Cardiac muscle cell (in vitro differentiated cells and primary cell): ENCODE results near the gene TLR7. TPM values are rescaled to one million over a fixed set of nuclear protein-coding genes. Genes with fewer than 3 reads are reported as not detected.

Experiments used
- DNase-seq, 2 donors: peaks; one replicate each; pipeline versions ENCODE4 v3.0.0 to v3.0.0-alpha.2; 2010 to 2017; ENCODE audit warnings: low read depth in 1 of 2, low spot score in 1 of 2
- H3K27ac ChIP-seq: fragments of 200-600 bp; sonication (generic); 2 replicates; pipeline ENCODE4 v1.5.1; 2016
- H3K27me3 ChIP-seq: fragments of 200-600 bp; sonication (generic); 2 replicates; pipeline ENCODE4 v1.6.0; 2016; ENCODE audit warnings: control low read depth
- H3K36me3 ChIP-seq: fragments of 200-600 bp; sonication (generic); 2 replicates; pipeline ENCODE4 v1.5.1; 2016; ENCODE audit warnings: control low read depth
- H3K4me1 ChIP-seq: fragments of 200-600 bp; sonication (generic); 2 replicates; pipeline ENCODE4 v1.8.1; 2017; ENCODE audit warnings: low read depth, mild to moderate bottlenecking, mixed run types
- H3K4me3 ChIP-seq: fragments of 200-600 bp; sonication (generic); 2 replicates; pipeline ENCODE4 v1.5.1; 2016; ENCODE audit warnings: mild to moderate bottlenecking
- H3K9me3 ChIP-seq: fragments of 200-600 bp; sonication (generic); 2 replicates; pipeline ENCODE4 v1.5.1; 2017; ENCODE audit warnings: low read depth, mild to moderate bottlenecking, control low read depth
- polyA plus RNA-seq: library from polyadenylated mRNA; unstranded; fragments of >200 nt; fragmentation: Nextera tagmentation; extraction: Ambion mirVana; gene quantifications from 2 replicates; pipeline ENCODE4 v1.2.1, GENCODE V29; 2016
- total RNA-seq: library from RNA; depleted of rRNA; stranded (reverse); fragments of >200 nt; gene quantifications from 2 replicates; pipeline ENCODE4 v1.2.3, GENCODE V29; 2016
- TF ChIP-seq, protein P1 (sequence below): IDR thresholded peaks from 2 replicates; pipeline ENCODE4 v1.5.1; 2012; ENCODE audit warnings: low read depth, mild to moderate bottlenecking, low read length

Gene TLR7
- total RNA-seq (not detected in 2 replicates), polyA plus RNA-seq (not detected in 2 replicates)

DNA sequence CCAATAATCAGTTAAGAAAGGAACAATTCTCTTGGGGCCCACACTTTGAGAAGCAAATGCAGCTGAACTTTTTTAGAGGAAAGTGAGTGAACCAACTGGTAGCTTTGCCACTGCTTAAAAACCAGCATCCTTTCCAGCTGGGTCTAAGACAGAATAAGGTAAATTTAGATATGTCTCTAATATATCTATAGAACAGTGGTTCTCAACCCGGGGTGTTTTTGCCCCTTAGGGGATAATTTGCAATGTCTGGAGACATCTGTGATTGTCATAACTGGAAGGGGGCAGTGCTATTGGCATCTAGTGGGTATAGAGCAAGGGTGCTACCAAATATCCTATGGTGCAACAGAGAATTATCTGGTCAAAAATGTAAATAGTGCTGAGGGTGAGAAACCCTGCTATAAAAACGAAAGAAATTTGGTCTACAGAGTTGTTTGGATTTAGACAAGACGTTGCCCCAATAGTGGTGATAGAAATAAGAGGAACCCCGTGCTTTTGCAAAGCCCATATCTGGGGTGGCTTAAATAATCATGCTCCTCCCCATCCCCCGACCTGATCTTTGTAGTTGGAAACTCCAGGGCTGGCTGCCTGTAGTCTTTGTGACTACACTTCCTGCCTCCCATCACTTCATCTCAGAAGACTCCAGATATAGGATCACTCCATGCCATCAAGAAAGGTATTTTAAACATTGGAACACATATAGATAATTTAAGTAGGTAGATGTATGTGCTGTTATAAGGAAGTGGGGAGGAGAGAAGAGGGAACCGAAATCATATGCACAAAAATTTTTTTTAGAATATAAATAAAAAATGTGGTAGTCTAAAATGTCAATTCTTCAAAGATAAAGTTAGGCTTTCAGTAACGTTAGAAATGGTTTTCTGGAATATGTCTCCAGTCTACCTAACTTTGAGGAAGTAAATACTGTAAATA lies at the start of gene TLR7:
TLR7 (plus strand) TSS at position 622 of the 927 bp plus-strand sequence. CDS start 507 bp downstream, outside the sequence.
- Histone ChIP-seq H3K27me3 (no peaks in the 10 kb centered on the region), H3K27ac (no peak within 1 kb of the TSS), H3K4me3 (no peak within 1 kb of the TSS), H3K9me3 (no peaks in the 10 kb centered on the region), H3K4me1 (no peaks in the 10 kb centered on the region), H3K36me3 (no peaks in the 10 kb centered on the region)
- no peak for DNase-seq
- TF ChIP-seq, protein P1, sequence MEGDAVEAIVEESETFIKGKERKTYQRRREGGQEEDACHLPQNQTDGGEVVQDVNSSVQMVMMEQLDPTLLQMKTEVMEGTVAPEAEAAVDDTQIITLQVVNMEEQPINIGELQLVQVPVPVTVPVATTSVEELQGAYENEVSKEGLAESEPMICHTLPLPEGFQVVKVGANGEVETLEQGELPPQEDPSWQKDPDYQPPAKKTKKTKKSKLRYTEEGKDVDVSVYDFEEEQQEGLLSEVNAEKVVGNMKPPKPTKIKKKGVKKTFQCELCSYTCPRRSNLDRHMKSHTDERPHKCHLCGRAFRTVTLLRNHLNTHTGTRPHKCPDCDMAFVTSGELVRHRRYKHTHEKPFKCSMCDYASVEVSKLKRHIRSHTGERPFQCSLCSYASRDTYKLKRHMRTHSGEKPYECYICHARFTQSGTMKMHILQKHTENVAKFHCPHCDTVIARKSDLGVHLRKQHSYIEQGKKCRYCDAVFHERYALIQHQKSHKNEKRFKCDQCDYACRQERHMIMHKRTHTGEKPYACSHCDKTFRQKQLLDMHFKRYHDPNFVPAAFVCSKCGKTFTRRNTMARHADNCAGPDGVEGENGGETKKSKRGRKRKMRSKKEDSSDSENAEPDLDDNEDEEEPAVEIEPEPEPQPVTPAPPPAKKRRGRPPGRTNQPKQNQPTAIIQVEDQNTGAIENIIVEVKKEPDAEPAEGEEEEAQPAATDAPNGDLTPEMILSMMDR = no peak

DNA sequence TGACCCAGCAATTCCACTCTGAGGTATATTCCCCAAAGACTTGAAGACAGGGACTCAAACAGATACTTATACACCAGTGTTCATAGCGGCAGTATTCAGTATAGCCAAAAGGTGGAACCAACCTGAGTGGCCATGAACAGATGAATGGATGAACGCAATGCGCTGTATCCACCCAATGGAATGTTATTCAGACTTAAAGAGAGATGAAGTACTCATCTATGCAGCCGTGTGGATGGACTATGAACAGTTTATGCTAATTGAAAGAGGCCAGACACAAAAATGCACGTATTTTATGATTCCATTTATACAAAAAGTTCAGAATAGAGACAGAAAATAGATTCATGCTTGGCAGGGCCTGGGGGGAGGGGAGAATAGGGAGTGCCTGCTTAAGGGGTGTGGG lies 49.3 kb upstream of the TLR7 start:
- Histone ChIP-seq H3K4me3 (no peak overlapping the region), H3K4me1 (no peaks in the 10 kb centered on the region), H3K9me3 (no peaks in the 10 kb centered on the region), H3K27ac (no peak overlapping the region), H3K36me3 (no peaks in the 10 kb centered on the region), H3K27me3 (no peaks in the 10 kb centered on the region)
- TF ChIP-seq, protein P1 = no peak
- no peak for DNase-seq

DNA sequence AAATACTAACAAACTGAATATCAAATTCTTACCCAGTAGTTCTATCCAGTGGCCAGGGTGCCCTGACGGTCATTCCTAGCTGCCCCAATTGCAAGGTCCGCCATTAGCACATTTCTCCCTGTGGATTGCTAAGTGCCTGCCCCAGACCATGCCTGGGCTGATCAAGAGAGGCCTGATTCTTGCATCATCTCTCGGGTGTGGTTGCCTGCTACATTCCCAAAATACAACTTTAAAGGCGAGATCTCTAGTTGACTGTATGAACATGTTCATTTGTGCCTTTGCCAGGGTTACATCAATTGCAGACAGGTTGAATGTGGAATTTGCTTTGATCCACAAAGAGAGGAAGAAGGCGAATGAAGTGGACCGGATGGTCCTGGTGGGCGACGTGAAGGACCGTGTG lies 47.6 kb upstream of the TLR7 start:
- TF ChIP-seq, protein P1 = no peak
- Histone ChIP-seq H3K27ac (no peak overlapping the region), H3K9me3 (no peaks in the 10 kb centered on the region), H3K36me3 (no peaks in the 10 kb centered on the region), H3K27me3 (no peaks in the 10 kb centered on the region), H3K4me1 (no peaks in the 10 kb centered on the region), H3K4me3 (no peak overlapping the region)
- DNase-seq = no peak

DNA sequence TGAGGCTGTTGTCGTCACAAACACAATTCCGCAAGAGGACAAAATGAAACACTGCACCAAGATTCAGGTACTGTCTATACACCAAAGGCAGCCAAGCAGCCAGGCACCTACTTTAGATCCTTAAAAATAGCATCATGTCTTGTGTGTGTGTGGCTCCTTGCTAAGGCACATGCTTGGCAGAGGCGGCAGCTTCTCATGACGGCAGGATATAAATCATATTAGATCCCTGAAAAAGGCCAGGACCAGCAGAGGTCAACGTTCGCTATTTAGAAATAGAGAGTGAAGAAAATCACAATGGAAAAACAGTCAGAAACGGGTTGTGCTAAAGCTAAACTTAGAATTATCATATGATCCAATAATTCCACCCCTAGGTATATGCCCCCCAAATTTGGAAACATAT lies 46.1 kb upstream of the TLR7 start:
- Histone ChIP-seq H3K4me3 (no peak overlapping the region), H3K36me3 (no peaks in the 10 kb centered on the region), H3K27ac (no peak overlapping the region), H3K4me1 (no peaks in the 10 kb centered on the region), H3K27me3 (no peaks in the 10 kb centered on the region), H3K9me3 (no peaks in the 10 kb centered on the region)
- TF ChIP-seq, protein P1 = no peak
- DNase-seq = no peak

DNA sequence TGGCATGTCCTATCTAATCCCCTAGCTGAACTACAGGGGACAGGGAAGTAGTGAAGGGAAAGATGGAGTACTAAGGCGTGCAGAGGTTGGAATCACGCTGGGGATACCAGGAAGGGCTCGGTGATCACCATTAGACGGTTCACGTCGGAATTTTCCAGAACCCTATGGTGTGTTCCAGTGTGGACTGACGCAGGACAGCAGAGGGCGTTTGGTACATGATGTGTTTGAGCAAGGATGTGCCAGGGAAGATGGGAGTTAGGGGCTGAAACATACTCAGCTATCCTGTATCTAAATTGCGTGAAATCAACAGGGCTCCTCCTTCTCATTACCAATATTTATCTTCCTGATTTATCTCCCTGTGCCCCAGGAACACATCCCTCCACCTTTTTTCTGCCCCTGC lies 41.9 kb upstream of the TLR7 start:
- H3K27ac ChIP-seq = no peak overlapping the region
- peaks cover 4% of the 10 kb centered on the region for H3K9me3 ChIP-seq
- TF ChIP-seq, protein P1 = no peak
- H3K27me3 ChIP-seq = no peaks in the 10 kb centered on the region
- no peaks in the 10 kb centered on the region for H3K36me3 ChIP-seq
- no peaks in the 10 kb centered on the region for H3K4me1 ChIP-seq
- H3K4me3 ChIP-seq = no peak overlapping the region
- no peak for DNase-seq
